Adrenal gland (tissue), 12 donors: Measurements from ENCODE around the gene EPHA3. TPM values are rescaled to one million over a fixed set of nuclear protein-coding genes. Genes with fewer than 3 reads are reported as not detected.

Source experiments
- DNase-seq, 7 donors: peaks; one replicate each; pipeline ENCODE4 v3.0.0-alpha.2; 2019 to 2020
- H3K27ac ChIP-seq, 5 donors: fragments of 200-600 bp; sonication (generic) in 4 of 5; 1 replicate in 3 of 5; 2 replicates in 2 of 5; pipeline versions ENCODE4 v1.5.1 to v1.8.0; 2016 to 2020; ENCODE audit warnings: mild to moderate bottlenecking in 1 of 5
- H3K27me3 ChIP-seq: fragments of 200-600 bp; 2 replicates; pipeline ENCODE4 v1.8.0; 2021
- H3K36me3 ChIP-seq, 2 donors: fragments of 200-600 bp; replicated peaks in 1 of 2; 1 replicate in 1 of 2; 2 replicates in 1 of 2; pipeline versions ENCODE4 v1.5.1 to v1.8.0; 2018 to 2022
- H3K4me1 ChIP-seq, 2 donors: fragments of 200-600 bp; replicated peaks in 1 of 2; 1 replicate in 1 of 2; 2 replicates in 1 of 2; pipeline versions ENCODE4 v1.5.1 to v1.8.0; 2018 to 2021
- H3K4me3 ChIP-seq, 4 donors: fragments of 200-600 bp; sonication (generic) in 3 of 4; one replicate each; pipeline ENCODE4 v1.5.1; 2016 to 2018
- H3K9me3 ChIP-seq, 3 donors: fragments of 200-600 bp; sonication (generic) in 1 of 3; replicated peaks in 1 of 3; 1 replicate in 2 of 3; 2 replicates in 1 of 3; pipeline versions ENCODE4 v1.5.1 to v1.8.0; 2016 to 2021
- CTCF ChIP-seq, 6 experiments: fragments of 450-650 bp in 4 of 6; fragments of 200-600 bp in 2 of 6; sonication (generic) in 1 of 6; IDR thresholded peaks; 1 replicate in 5 of 6; 2 replicates in 1 of 6; pipeline versions ENCODE4 v1.5.1 to v1.8.0; 2016 to 2021; ENCODE audit warnings: antibody characterized with exemption in 6 of 6, mild to moderate bottlenecking in 2 of 6, moderate library complexity in 1 of 6
- POLR2A ChIP-seq, 2 donors: fragments of 450-650 bp; IDR thresholded peaks; one replicate each; pipeline ENCODE4 v1.6.1; 2017; ENCODE audit warnings: antibody characterized with exemption in 2 of 2, mild to moderate bottlenecking in 2 of 2, moderate library complexity in 1 of 2
- WGBS, 4 donors: extraction: QIAGEN DNeasy Blood & Tissue Kit in 2 of 4; methylation state at CpG; one replicate each; pipeline versions ENCODE4 v1.1.5 to v1.1.7; 2013 to 2017; 5-methylcytosine and 5-hydroxymethylcytosine counted together
- intact Hi-C, 2 donors: fragments of 100-400 bp; cut with DNase I; formaldehyde crosslinking; loops; one replicate each; pipeline versions ENCODE4 v1.14.1 to v1.15.0; 2022 to 2023
- polyA plus RNA-seq, 3 donors: library from polyadenylated mRNA; stranded (reverse); fragments of 200-250 nt in 2 of 3; fragments of 350-450 nt in 1 of 3; fragmentation: Illumina TruSeq in 1 of 3; extraction: RNeasy Lipid Tissue Mini Kit (QIAGEN cat#74804) in 1 of 3; gene quantifications; one replicate each; pipeline ENCODE4 v1.2.3, GENCODE V29; 2013 to 2014
- total RNA-seq, 9 donors: library from RNA; depleted of rRNA in 4 of 9; stranded (reverse); fragments of >200 nt in 4 of 9; fragments of 120-200 nt in 1 of 9; fragmentation: NEBNext Ultra II Directional in 1 of 9; extraction: Animal tissue kit (Norgen Biotek cat#: 25700) in 1 of 9; gene quantifications; one replicate each; pipeline versions ENCODE4 v1.1.0 to v1.2.4, GENCODE V29; 2013 to 2023
- donor health status: healthy with polysubstance abuse.
- donor health status: Bipolar disorder and iron deficiency.
- donor health status: DM: yes; HTN: yes; CAD: no.
- donor health status: DM: no; HTN: no; CAD: no.
- donor health status: DM: no; HTN: no; CAD: no.
- donor health status: DM: yes; HTN: yes; CAD: no.

Gene EPHA3
- total and polyA plus RNA-seq, 12 donors, result 0.17 to 5.1 (median 0.48) TPM

- no peak overlapping the region for H3K4me3 ChIP-seq
- H3K4me1 ChIP-seq, result no peaks in the 10 kb centered on the region
- 64 to 69% (median 68%) methylated on average over 4 of the region's 4 CpGs for WGBS, 4 donors
- DNase-seq, result no peak
- intact Hi-C loops, result no loop called here
- H3K9me3 ChIP-seq, result no peaks in the 10 kb centered on the region
- TF ChIP-seq POLR2A (IDR thresholded peaks at IDR 0.05), result no peak
- no peak for TF ChIP-seq CTCF (IDR thresholded peaks at IDR 0.05)
- no peak overlapping the region for H3K27ac ChIP-seq
- H3K27me3 ChIP-seq, result no peaks in the 10 kb centered on the region
- no peaks in the 10 kb centered on the region for H3K36me3 ChIP-seq
Observed at GRCh38 chr3:89494734-89495133, 387.3 kb downstream of the EPHA3 start.

GRCh38 chr3:89503891-89504391 is 396.5 kb downstream of the EPHA3 start:
- H3K27ac ChIP-seq, result no peak overlapping the region
- DNase-seq, result no peak
- no peak overlapping the region for H3K4me3 ChIP-seq
- H3K9me3 ChIP-seq, result no peaks in the 10 kb centered on the region
- WGBS, 4 donors, result 45 to 54% (median 54%) methylated on average over 2 of the region's 2 CpGs
- intact Hi-C loops, result no loop called here
- TF ChIP-seq CTCF (IDR thresholded peaks at IDR 0.05) (no peak), POLR2A (IDR thresholded peaks at IDR 0.05) (no peak)
- H3K27me3 ChIP-seq, result no peaks in the 10 kb centered on the region
- H3K4me1 ChIP-seq, result no peaks in the 10 kb centered on the region
- H3K36me3 ChIP-seq, result no peaks in the 10 kb centered on the region

- no peaks in the 10 kb centered on the region for H3K36me3 ChIP-seq
Observed at GRCh38 chr3:89504432-89504831, 397.0 kb downstream of the EPHA3 start.

GRCh38 chr3:89506462-89507103 is 399.2 kb downstream of the EPHA3 start:
- Histone ChIP-seq H3K4me1 (no peaks in the 10 kb centered on the region), H3K27me3 (no peaks in the 10 kb centered on the region), H3K4me3 (no peak overlapping the region), H3K36me3 (no peaks in the 10 kb centered on the region), H3K27ac (no peak overlapping the region), H3K9me3 (no peaks in the 10 kb centered on the region)
- TF ChIP-seq POLR2A (IDR thresholded peaks at IDR 0.05) (no peak), CTCF (IDR thresholded peaks at IDR 0.05) (no peak)
- intact Hi-C loops, result no loop called here
- DNase-seq, result no peak
- WGBS, 4 donors, result 61 to 74% (median 69%) methylated on average over 3 of the region's 3 CpGs

More at GRCh38 chr3:89504432-89504831, 397.0 kb downstream of the EPHA3 start:
- H3K27ac ChIP-seq, result no peak overlapping the region
- no peaks in the 10 kb centered on the region for H3K9me3 ChIP-seq
- DNase-seq, result no peak
- no peak overlapping the region for H3K4me3 ChIP-seq
- 50 to 68% (median 54%) methylated on average over 4 of the region's 4 CpGs for WGBS, 4 donors
- intact Hi-C loops, result no loop called here
- H3K4me1 ChIP-seq, result no peaks in the 10 kb centered on the region
- TF ChIP-seq POLR2A (IDR thresholded peaks at IDR 0.05), result no peak
- TF ChIP-seq CTCF (IDR thresholded peaks at IDR 0.05), result no peak
- H3K27me3 ChIP-seq, result no peaks in the 10 kb centered on the region
